Left renal cortex interstitium (tissue), 4 donors: ENCODE results near the gene PRELP. TPM values are rescaled to one million over a fixed set of nuclear protein-coding genes. Genes with fewer than 3 reads are reported as not detected.
"Not testable (repeated sequence)": the region's sequence is repeated elsewhere in the genome, so short reads cannot be mapped to it uniquely, and the experiment has no call there.

Experiments used
- DNase-seq, 4 donors: peaks; one replicate each; pipeline ENCODE4 v3.0.0-alpha.2; 2013; ENCODE audit warnings: low read depth in 4 of 4, low spot score in 2 of 4, missing footprints in 1 of 4
- polyA plus RNA-seq, 4 donors: library from polyadenylated mRNA; unstranded; fragments of 120-200 nt; gene quantifications; one replicate each; pipeline ENCODE4 v1.2.1, GENCODE V29; 2013; ENCODE audit not compliant: insufficient read length in 4 of 4

PRELP gene
- polyA plus RNA-seq, result 1 to 10 TPM; 2.0 to 5.5 (median 4.0) TPM

DNA sequence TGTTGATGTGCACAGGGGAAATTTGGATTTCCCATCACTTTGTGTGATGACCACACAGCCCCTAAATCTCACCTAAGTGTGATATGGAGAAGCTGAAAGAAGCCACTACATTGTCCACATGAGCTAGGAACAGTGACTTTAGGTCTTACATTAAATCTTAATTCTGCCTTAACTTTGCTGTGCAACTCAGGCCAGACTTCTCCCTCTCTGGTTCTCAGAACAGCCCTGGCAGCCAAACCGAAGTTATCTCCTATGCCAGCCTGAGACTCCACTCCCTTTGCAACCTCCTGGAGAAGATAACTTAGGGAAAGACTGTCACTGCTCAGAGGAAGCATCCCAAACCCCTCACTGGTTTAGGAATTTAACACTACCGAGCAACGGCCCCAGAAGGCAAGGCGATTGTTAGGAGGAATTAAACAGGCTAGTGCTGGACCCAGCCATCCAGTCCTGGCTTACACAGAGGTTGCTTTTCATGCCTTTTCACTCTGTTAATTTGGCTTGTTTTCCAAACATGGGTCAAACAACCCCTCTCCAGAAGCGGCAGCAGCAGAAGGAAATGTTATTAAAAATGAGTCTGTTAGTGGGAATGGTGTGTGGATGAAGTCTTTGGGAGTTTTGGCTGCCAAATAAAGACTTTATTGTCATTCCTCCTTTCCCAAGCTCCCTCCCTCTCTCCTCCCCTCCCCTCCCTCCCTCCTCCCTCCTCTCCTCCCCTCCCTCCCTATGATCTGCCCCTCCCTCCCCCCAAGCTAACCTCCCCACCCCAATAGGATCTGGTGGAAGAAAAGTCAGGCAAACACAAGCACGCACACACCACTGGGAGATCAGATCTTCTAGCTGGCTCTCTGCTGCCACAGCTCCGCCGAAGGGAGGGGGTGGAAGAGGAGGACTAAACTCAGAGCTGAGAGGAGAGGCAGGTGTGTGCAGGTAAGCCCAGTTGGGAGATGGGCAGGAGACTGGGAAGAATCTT, at the start of gene PRELP:
PRELP (plus strand) TSS at position 795 of the 970 bp plus-strand sequence. CDS start 7,379 bp downstream, outside the sequence.
- no peak for DNase-seq

DNA sequence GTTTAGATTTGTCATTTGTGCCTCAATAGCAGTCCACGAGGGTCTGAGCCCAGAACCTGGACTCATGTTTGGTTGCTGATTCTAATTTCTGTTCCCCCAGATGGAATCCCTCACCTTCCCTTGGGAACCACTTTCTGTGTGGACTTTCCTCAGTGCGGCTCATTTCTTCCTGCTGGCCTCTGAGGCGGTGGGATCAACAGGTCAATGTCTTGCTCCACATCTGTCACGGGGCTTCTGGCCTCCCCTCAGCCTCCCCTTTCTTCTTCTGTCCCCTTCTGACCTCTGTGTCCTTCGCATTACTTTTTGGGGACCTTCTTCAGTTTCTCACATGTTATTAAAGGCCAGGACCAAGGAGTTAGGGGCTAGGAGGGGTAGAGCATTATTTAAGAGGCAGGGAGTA, 49.2 kb upstream of the PRELP start:
- no peak for DNase-seq

DNA sequence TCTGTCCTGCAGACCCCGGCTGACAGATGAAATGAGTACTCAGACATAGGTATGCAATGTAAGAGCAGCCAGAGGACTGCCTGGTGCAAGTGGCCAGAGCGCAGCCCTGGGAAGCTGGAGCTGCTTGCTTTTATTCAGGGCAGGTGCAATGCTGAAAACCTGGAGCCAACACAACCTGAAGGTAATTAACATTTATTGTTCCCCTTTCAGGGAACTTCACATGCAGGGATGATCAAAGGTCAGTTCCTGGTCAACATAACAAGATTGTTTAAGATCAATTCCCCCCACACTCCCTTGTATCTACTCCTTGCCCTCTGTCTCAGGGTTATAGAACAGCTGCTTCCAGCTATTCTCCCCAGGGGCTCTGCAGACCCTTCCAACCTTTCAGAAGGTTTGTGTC, 48.7 kb upstream of the PRELP start:
- no peak for DNase-seq

DNA sequence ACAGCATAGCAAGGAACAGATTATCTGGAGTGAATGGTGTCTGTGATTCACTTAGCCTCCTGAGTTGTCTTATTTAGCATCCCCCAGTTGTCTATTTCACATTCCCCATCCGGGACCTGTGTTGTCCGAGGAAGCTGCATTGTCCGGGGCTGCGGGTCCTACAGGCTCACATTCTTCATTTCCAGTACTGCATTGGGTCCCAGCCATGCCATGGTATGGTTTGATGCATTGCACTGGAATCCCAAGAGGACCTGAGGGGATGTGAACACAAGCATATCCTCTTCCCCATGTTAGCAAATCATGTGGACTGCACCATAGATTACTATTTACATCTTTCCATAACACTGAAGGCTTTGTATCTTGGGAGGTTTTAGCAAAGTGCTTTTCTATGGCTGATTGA, 48.2 kb upstream of the PRELP start:
- DNase-seq, result no peak

DNA sequence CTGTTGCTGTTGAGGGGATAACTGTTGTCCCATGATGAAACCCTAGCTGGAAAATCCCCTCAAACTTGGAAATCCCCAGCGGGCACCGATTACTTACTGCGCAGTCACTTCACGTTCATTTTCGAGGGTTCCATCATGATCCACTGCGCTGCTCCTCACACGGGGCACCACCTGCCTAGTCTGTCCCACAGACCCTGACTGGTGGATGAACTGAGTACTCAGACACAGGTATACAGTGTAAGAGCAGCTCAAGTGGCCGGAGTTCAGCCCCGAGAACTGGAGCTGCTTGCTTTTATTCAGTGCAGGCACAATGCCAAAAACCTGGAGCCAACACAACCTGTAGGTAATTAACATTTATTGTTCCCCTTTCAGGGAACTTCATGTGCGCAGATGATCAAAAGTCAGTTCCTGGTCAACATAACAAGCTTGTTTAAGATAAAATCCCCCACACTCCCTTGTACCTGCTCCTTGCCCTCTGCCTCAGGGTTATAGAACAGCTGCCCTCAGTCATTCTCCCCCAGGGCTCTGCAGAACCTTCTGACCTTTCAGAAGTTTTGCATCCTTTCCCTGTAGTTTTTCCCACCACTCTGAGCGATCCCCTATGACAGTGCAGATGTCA, 46.5 kb upstream of the PRELP start:
- no peak for DNase-seq

DNA sequence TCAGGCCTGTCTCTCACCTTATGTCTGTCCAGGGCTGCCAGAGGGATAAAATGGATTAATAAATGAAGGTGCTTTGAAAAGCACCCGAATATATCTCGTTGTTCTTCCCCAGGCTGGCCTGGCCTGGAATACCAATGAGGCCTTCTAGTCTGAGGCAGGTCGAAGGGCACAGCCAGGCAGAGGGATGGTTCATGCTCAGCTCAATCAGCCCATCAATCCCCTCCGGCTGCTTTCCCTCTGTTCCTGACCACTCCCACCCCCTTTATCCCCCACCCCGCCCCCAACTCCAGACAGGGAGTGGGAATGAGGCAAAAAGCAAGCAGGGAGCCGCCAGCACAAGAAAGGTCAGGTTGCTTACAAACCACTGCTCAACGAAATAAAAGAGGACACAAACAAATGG, 40.0 kb upstream of the PRELP start:
- no peak for DNase-seq

DNA sequence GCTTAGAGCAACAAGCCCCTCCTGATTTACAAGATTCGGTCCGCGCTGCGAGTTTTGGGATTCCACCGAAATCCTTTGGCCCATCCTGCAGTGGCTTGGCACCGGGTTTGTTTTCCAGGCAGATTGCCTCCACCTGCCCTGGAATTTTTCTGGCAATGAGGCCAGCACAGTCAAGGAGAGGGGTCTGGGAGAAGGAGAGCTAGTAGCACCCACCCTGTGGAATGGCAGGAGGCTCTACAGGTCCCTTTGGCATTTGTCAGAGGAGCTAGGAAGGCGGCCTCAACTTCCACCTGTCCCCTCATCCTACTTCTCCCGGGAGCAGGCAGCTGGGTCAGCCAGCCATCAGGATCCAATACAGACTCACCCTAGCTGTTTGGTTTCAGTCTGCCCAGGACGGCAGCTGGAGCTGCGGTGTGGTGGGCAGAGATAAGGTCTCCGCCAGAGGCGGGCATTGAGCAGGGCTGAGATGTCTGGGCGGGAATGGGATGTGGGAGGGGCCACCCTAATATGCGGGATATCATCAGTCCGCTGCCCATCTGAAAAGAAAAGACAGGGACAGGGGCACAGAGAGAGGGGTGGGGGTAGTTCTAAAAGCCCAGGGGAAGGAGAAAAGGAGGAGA, 37.8 kb upstream of the PRELP start:
- no peak for DNase-seq

DNA sequence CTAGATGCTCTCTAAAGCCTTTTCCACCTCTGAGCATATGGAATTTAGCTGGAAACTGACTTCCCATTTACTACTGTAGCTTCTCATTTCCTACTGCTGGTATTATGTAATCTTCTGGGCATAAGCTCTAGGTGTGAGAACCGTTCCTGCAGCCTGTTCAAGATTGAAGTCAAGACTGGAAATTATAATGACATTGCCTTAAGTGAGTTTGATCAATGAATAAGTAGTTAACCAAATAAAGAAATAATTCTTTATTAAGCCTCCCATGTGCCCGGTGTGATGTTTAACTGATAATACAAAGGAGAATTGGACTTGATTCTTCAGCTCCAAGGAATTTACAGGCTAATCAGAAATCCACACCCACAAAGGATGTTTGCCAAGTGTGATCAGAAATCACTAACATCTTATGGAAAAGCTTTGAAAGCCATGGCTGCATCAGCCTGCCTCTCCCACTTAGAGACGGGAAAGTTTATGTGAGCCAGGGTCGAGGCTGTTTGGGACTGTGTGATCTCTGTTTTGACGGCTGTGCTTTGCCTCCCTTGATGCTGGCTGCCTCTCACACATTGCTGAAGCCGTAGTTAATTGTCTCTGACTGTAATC, 36.4 kb upstream of the PRELP start:
- DNase-seq, result no peak

DNA sequence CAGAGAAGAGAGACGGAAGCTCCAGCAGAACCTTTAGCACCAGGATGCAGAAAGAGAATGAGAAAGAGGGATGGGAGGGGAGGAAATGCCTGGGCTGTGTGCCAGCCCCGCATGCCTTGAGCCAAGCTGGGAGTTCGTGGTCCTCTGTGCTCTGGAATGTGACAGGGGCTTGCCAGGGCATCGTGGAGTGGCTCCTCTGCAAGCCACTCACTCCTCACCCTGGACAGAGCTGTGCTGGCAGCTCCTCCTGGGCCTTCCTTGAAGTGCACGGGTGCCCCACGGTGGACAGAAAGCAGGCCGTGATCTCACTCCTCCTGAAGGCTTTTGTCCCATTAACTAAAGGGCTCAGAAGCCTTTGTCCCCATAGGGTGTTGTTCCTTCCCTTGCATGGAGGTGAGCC, 34.8 kb upstream of the PRELP start:
- DNase-seq, result no peak

DNA sequence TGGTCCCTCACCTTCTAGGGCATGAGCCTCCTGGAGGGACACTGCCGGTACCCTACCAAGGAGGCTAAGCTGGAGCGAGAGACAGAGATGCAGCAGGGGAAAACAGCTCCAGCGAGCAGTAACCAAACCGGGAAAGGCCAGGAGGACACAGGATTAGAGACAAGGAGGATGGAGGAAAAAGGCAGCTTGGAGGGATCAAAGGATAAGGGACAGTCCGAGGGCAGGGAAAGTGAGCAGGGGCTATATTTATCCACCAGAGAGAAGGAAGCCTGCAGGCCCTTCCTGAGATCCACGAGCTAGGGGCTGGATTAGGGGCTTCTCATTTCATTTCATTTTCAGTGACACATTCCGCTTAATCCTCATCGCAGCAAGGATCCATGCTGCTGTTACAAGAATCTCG, 33.8 kb upstream of the PRELP start:
- no peak for DNase-seq

DNA sequence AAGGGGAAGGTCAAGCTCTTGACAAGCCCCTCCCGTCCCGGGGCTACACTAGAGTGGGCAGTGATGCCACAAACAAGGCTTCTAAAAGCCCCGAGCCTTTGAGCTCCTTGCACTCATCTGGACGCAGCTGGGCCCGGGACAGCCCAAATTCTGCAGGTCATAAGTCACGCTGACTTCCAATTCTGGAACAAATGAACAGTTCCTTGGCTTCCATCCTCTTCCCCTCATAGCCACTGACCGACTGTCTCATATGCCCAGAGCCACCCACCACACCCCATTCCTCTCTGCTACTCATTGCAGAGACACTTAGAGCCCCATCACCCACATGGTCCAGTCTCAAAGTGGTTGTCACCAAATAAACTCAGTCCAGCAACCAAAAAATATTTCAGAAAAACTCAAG, 32.8 kb upstream of the PRELP start:
- no peak for DNase-seq

DNA sequence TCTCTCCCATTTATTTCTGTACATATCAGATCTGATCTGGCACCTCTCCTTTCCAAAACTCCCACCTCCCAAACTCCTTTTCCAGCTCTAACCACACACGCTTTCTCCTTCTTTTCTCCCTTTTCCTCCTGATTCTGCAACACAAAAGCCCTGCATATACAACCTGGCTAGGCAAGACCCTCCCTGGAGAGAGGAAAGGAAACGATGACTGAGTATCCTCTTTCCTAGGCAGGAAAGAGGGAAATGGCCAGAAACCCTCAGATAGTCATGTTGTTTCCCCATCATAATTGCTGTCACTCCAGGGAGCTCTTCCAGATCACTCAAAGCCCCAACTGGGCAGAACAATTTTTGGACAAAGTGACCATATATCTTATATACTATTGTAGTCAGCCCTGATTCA, 32.3 kb upstream of the PRELP start:
- no peak for DNase-seq

DNA sequence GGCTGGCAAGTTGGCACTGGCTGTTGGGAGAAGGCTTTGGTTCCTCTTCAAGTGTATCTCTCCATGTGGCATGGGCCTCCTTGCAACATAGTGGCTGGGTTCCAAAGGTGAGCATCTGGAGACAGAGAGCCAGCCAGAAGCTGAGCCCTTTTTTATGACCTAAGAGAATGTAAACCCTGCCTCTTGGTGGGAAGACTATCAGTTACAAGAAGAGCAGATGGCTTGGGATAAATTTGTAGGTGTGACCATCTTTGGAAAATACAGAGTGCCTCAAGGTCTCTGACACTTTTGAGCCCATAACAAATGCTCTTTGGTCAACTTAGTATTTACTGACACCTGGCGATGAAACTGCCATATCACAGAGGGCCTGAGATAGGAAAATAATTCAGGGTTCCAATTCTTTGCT, 31.4 kb upstream of the PRELP start:
- no peak for DNase-seq

DNA sequence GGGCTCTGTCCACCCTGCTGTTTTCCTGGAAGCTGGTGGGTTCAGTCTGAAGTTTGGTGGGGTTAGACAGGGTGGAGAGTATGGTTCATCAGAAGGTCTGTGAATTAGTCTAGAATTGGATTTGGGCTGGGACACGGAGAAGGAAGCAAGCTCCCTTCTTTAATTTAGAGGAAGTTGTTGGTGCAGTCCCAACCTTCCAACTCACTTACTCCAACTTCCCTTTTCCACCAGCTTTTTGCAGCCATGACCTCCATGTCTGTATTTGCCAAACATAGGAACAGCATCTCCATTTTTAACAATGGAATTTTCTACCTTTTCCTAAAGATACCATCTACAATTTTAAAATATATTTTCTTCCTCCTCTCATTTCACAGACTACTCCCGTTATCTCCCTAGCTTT, 28.5 kb upstream of the PRELP start:
- DNase-seq, result no peak

DNA sequence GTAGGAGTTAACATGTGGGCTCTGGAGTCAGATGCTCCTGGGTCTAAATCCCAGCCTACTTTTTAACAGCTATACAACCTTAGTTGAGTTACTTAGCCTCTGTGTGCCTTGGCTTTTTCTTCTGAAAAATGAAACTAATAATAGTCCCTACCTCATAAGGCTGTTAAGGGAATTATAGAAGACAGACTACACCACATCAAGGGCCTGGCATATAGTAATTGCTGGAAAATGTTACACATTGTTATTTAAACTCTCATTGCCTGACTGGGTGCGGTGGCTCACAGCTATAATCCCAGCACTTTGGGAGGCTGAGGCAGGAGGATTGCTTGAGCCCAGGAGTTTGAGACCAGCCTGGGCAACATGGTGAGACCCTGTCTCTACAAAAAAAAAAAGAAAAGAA, 28.0 kb upstream of the PRELP start:
- DNase-seq, result not testable (repeated sequence)

DNA sequence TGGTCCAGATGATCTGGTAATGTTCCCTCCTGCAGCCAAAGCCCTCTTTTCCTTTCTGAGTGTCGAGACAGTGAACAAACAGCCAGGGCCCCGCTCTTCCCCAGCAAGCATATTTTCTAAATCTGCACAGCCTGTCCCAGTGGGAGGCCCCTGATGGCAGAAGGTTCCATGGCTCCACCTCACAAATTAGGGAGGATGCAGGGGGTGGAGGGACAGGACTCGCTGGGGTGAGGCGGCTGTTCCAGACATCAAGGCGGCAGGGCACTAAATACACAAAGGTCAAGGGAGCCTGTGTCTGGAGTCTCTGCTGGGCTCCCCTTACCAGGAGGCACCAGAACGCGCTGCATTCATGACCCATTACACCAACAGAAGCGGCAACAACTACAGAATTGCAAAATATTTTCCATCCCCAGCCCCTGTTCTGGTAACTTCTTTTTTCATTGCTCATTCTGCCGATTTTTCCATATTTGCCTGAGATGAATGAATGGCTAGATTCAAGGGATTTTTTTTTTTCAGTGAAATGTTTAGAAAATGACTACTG, 27.0 kb upstream of the PRELP start:
- DNase-seq, result no peak

DNA sequence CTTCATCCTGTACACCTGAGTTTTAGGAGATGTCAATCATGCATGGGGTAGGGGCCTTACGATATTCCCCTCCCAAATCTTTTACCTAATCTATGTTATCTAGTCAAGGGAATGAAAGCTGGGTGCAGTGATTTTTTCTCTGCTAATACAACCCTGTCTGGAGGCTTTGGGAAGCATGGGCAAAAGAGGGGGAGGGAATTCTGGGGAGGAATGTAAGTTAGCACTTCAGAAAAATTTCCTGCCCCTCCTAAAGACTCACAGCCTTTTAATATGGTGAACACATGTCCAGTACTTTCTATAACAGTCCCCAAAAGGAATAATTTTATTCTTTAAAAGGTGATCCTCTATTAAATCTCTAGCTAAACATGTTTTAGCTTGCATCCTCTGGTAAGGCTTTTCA, 25.6 kb upstream of the PRELP start:
- DNase-seq, result no peak

DNA sequence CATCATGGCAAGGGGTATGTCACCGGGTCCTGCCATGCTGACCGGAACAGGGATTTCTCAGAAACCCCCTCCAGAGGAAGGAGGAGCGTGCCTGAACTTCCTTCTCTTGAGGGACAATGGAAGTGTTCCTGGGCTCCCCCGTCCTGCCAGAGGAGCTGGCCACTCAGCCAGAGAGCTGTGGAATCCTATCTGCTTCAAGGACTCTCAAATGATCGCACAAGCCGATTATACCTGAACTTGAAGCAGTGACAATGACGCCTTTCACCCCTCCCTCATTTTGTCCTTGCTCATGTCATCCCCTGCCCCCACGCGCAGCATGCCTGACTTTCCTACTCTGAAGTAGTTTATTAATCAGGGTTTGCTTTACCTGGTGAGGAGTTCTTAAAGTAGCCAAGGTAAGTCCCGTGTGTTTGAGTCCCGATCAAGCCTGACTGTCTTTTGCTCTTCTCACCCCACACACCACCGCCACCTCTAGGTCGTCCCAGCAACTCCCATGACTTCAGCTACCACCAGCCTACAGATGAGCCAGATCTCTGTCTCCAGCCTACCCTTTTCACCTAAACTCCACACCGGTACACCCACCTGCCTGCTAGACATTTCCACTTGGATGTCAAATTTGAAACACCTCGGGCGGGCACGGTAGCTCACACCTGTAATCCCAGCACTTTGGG, 25.0 kb upstream of the PRELP start:
- no peak for DNase-seq

DNA sequence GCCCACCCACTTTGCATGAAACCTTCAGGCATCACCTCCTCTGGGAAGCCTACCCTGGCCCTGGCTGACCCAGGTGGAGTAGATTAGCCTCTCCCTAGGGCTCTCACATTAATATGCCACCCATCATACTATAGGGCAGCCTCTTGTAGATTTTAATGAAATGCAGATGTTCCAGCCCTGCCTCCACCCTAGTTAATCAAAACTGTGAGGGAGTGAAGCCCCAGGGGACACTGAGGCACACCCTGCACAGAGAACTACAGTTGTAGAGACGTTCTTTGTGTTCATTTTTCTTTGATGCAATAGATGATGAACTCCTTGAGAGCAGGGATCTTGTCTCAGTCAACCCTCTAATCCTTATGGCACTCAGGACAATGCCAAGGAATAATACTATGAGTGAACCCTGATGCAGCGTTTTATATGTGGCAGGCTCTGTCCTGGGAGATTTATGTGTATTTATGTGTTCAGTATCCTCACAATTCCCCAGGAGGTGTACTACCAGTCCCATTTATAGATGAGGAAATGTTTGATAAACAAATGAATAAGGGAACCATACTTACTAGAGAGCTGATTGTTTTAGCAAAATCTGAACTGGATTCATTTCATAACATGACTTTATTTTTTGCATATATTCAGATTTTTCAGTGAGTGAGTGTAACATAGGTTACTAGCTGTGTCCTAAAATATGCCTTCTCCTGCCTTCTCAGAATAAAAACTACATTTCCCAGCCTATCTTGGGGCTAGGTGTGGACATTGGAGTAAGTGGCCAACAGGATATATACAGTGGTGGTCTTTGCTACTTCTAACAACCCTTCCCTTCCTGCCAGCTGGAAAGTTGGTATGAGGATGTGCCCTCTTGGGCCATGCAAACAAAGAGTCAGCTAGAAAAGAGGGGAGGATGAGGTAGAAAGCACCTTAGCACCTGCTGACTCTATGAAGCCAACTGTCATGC, 23.5 kb upstream of the PRELP start:
- DNase-seq, result no peak
